ENCODE data around the gene FGF19.

- TF ChIP-seq CTCF (IDR thresholded peaks at IDR 0.05; ENCODE audit: insufficient read depth, low read length) (no peak), POLR2AphosphoS5 (IDR thresholded peaks at IDR 0.05; ENCODE audit: low read depth) (no peak), GABPA (IDR thresholded peaks at IDR 0.05; ENCODE audit: low read depth) (no peak)
Measured at GRCh38 chr11:69707176-69707575, 3.4 kb upstream of the FGF19 start.
